Measurements from ENCODE around the gene CCDC178. TPM values are rescaled to one million over a fixed set of nuclear protein-coding genes. Genes with fewer than 3 reads are reported as not detected.

CCDC178 gene
- total RNA-seq, 2 donors from 2014 or later: 0.33 to 9.9 TPM

- no peaks in the 10 kb centered on the region for H3K36me3 ChIP-seq (replicated peaks in 1 of 2; ENCODE audit: insufficient read depth in 1 of 2, low read depth in 2 of 2)
- H3K4me1 ChIP-seq: no peaks in the 10 kb centered on the region
- H3K4me3 ChIP-seq: no peak overlapping the region
- peak in 2 of 4 donors; percentile 12 to 20 for DNase-seq
- ATAC-seq: no peak
- no peak overlapping the region for H3K27ac ChIP-seq
- no peak for TF ChIP-seq POLR2A (IDR thresholded peaks at IDR 0.05)
- TF ChIP-seq CTCF (IDR thresholded peaks at IDR 0.05): no peak
- no peaks in the 10 kb centered on the region for H3K27me3 ChIP-seq
- WGBS, 2 donors: 61 to 80% methylated on average over 3 to 6 of the region's 6 CpGs
- no peaks in the 10 kb centered on the region for H3K9me3 ChIP-seq
- intact Hi-C loops (cut with DNase I): no loop called here
Measured at GRCh38 chr18:33282709-33283333, 157.7 kb downstream of the CCDC178 start.

- Histone ChIP-seq H3K27me3 (no peaks in the 10 kb centered on the region), H3K9me3 (no peaks in the 10 kb centered on the region), H3K27ac (no peak overlapping the region), H3K36me3 (replicated peaks in 1 of 2; ENCODE audit: insufficient read depth in 1 of 2, low read depth in 2 of 2) (no peaks in the 10 kb centered on the region), H3K4me1 (no peaks in the 10 kb centered on the region), H3K4me3 (no peak overlapping the region)
- ATAC-seq (no peak), DNase-seq (peak in 1 of 4 donors; percentile 9)
- intact Hi-C loops (cut with DNase I): no loop called here
- no peak for TF ChIP-seq POLR2A (IDR thresholded peaks at IDR 0.05)
- no peak for TF ChIP-seq CTCF (IDR thresholded peaks at IDR 0.05)
- 61 to 79% methylated on average over 4 to 6 of the region's 7 CpGs for WGBS, 2 donors
Measured at GRCh38 chr18:33282142-33282541, 158.4 kb downstream of the CCDC178 start.

GRCh38 chr18:33277431-33277830 lies 163.1 kb downstream of the CCDC178 start:
- Histone ChIP-seq H3K27ac (no peak overlapping the region), H3K36me3 (replicated peaks in 1 of 2; ENCODE audit: insufficient read depth in 1 of 2, low read depth in 2 of 2) (no peaks in the 10 kb centered on the region), H3K4me3 (no peak overlapping the region), H3K4me1 (no peaks in the 10 kb centered on the region), H3K27me3 (no peaks in the 10 kb centered on the region), H3K9me3 (no peaks in the 10 kb centered on the region)
- ATAC-seq: no peak
- intact Hi-C loops (cut with DNase I): no loop called here
- no peak for TF ChIP-seq CTCF (IDR thresholded peaks at IDR 0.05)
- TF ChIP-seq POLR2A (IDR thresholded peaks at IDR 0.05): no peak
- no peak for DNase-seq

GRCh38 chr18:33275843-33276242 lies 164.7 kb downstream of the CCDC178 start:
- no peaks in the 10 kb centered on the region for H3K27me3 ChIP-seq
- no peaks in the 10 kb centered on the region for H3K9me3 ChIP-seq
- H3K36me3 ChIP-seq (replicated peaks in 1 of 2; ENCODE audit: insufficient read depth in 1 of 2, low read depth in 2 of 2): no peaks in the 10 kb centered on the region
- no peak overlapping the region for H3K27ac ChIP-seq
- no peak for DNase-seq
- TF ChIP-seq CTCF (IDR thresholded peaks at IDR 0.05): no peak
- no peak for ATAC-seq
- no peaks in the 10 kb centered on the region for H3K4me1 ChIP-seq
- intact Hi-C loops (cut with DNase I): no loop called here
- no peak overlapping the region for H3K4me3 ChIP-seq

- H3K27ac ChIP-seq: no peak overlapping the region
- 30 to 53% methylated on average over 1 of the region's 1 CpG for WGBS, 2 donors
- ATAC-seq: no peak
- H3K36me3 ChIP-seq (replicated peaks in 1 of 2; ENCODE audit: insufficient read depth in 1 of 2, low read depth in 2 of 2): no peaks in the 10 kb centered on the region
- H3K27me3 ChIP-seq: no peaks in the 10 kb centered on the region
- intact Hi-C loops (cut with DNase I): no loop called here
- no peaks in the 10 kb centered on the region for H3K9me3 ChIP-seq
- DNase-seq: no peak
- H3K4me3 ChIP-seq: no peak overlapping the region
- TF ChIP-seq POLR2A (IDR thresholded peaks at IDR 0.05) (no peak), CTCF (IDR thresholded peaks at IDR 0.05) (no peak)
- H3K4me1 ChIP-seq: no peaks in the 10 kb centered on the region
Measured at GRCh38 chr18:33270297-33270696, 170.2 kb downstream of the CCDC178 start.
